Coronary artery (tissue), 2 donors: ENCODE data around the gene PPP1R15B.

Experiments
- DNase-seq: peaks from one replicate; pipeline ENCODE4 v3.0.0-alpha.2; 2017; ENCODE audit warnings: low spot score
- H3K27ac ChIP-seq, 2 donors: fragments of 200-600 bp; sonication (generic); one replicate each; pipeline ENCODE4 v1.5.1; 2016 to 2019
- H3K4me3 ChIP-seq: fragments of 200-600 bp; sonication (generic); 2 replicates; pipeline ENCODE4 v1.5.1; 2016; ENCODE audit warnings: mild to moderate bottlenecking, moderate library complexity
- CTCF ChIP-seq: fragments of 200-600 bp; sonication (generic); IDR thresholded peaks from one replicate; pipeline ENCODE4 v1.5.1; 2019; ENCODE audit warnings: antibody characterized with exemption

The PPP1R15B gene

GRCh38 chr1:204376465-204376864, 35.2 kb downstream of the PPP1R15B start:
- TF ChIP-seq CTCF = no peak
- no peak overlapping the region for H3K4me3 ChIP-seq
- no peak overlapping the region for H3K27ac ChIP-seq
- DNase-seq = no peak

- DNase-seq = no peak
- TF ChIP-seq CTCF = no peak
Observed at GRCh38 chr1:204373911-204374310, 37.7 kb downstream of the PPP1R15B start.

GRCh38 chr1:204370176-204370575, 41.4 kb downstream of the PPP1R15B start:
- no peak overlapping the region for H3K4me3 ChIP-seq
- no peak for TF ChIP-seq CTCF
- DNase-seq = no peak
- no peak overlapping the region for H3K27ac ChIP-seq

More at GRCh38 chr1:204373911-204374310, 37.7 kb downstream of the PPP1R15B start:
- H3K4me3 ChIP-seq = no peak overlapping the region
- H3K27ac ChIP-seq = no peak overlapping the region

GRCh38 chr1:204368996-204369726, 42.5 kb downstream of the PPP1R15B start:
- no peak overlapping the region for H3K27ac ChIP-seq
- no peak for TF ChIP-seq CTCF
- DNase-seq = no peak

GRCh38 chr1:204367956-204368355, 43.7 kb downstream of the PPP1R15B start:
- no peak for DNase-seq
- no peak overlapping the region for H3K27ac ChIP-seq
- no peak for TF ChIP-seq CTCF
- H3K4me3 ChIP-seq = no peak overlapping the region

More at GRCh38 chr1:204368996-204369726, 42.5 kb downstream of the PPP1R15B start:
- no peak overlapping the region for H3K4me3 ChIP-seq

- Histone ChIP-seq H3K27ac (no peak overlapping the region), H3K4me3 (no peak overlapping the region)
- TF ChIP-seq CTCF = no peak
- no peak for DNase-seq
Observed at GRCh38 chr1:204367193-204367858, 44.3 kb downstream of the PPP1R15B start.

GRCh38 chr1:204366759-204367158, 44.9 kb downstream of the PPP1R15B start:
- DNase-seq = no peak
- Histone ChIP-seq H3K27ac (no peak overlapping the region), H3K4me3 (no peak overlapping the region)

More at GRCh38 chr1:204366759-204367158, 44.9 kb downstream of the PPP1R15B start:
- TF ChIP-seq CTCF = no peak
